T47D (cell line): ENCODE results near the gene NELFCD.

Experiments used
- DNase-seq, 2 experiments: peaks; one replicate each; pipeline versions ENCODE4 v3.0.0 to v3.0.0-alpha.2; 2011 to 2012; ENCODE audit warnings: low read depth in 1 of 2, low spot score in 1 of 2
- JUND ChIP-seq: IDR thresholded peaks from 2 replicates; pipeline ENCODE4 v1.6.1; 2012; ENCODE audit warnings: low read depth
- in situ Hi-C: cut with HindIII; loops from 2 replicates; pipeline ENCODE4 v1.10.0; 2016; ENCODE audit warnings: low sequenced_read_pairs, low pct_unique_long_range_greater_than_20kb

Gene NELFCD

DNA sequence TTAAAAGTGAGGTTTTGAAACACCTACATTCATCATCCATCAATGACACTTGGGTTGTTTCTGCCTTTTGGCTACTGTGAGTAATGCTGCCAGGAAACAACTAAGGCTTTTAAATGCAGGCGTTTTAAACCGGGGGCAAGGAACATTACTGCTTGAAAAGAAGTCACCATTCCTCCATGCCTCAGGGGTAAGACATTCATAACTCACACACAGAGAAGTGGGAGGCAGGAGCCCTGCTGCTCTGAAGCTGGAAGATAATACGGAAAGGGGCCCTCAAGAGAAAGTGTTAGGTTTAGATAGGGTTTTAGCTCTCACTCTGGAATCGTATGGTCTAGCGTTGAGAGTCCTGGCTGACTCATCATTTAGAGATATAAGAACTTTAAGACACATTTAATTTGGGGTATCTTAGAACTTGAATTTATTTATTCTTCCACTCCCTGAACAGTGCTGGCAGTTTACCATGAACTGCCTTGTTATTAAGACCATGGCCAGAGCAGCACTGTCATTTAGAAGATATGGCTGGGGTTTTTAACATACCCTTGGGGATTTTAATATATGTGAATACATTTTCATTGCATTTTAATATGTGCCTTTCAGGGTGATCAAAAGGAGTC, 40.0 kb downstream of the NELFCD start:
- in situ Hi-C loops: no loop called here
- no peak for TF ChIP-seq JUND
- DNase-seq: no peak

GRCh38 chr20:59022754-59023153, 41.7 kb downstream of the NELFCD start:
- DNase-seq: no peak

DNA sequence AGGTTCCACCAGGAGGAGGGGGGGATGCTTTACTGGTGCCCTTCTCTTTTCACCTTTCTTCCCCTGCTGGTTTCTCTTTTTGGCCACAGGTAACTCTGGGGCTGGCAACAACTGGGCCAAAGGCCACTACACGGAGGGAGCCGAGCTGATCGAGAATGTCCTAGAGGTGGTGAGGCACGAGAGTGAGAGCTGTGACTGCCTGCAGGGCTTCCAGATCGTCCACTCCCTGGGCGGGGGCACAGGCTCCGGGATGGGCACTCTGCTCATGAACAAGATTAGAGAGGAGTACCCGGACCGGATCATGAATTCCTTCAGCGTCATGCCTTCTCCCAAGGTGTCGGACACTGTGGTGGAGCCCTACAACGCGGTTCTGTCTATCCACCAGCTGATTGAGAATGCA, 42.6 kb downstream of the NELFCD start:
- in situ Hi-C loops: no loop called here
- no peak for TF ChIP-seq JUND
- no peak for DNase-seq

More at GRCh38 chr20:59022754-59023153, 41.7 kb downstream of the NELFCD start:
- in situ Hi-C loops: no loop called here
- TF ChIP-seq JUND: no peak

DNA sequence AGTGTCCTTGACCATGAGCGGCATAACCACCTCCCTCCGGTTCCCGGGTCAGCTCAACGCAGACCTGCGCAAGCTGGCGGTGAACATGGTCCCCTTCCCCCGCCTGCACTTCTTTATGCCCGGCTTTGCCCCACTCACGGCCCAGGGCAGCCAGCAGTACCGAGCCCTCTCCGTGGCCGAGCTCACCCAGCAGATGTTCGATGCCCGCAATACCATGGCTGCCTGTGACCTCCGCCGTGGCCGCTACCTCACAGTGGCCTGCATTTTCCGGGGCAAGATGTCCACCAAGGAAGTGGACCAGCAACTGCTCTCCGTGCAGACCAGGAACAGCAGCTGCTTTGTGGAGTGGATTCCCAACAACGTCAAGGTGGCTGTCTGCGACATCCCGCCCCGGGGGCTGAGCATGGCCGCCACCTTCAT, 43.1 kb downstream of the NELFCD start:
- no peak for DNase-seq
- in situ Hi-C loops: no loop called here
- TF ChIP-seq JUND: no peak

DNA sequence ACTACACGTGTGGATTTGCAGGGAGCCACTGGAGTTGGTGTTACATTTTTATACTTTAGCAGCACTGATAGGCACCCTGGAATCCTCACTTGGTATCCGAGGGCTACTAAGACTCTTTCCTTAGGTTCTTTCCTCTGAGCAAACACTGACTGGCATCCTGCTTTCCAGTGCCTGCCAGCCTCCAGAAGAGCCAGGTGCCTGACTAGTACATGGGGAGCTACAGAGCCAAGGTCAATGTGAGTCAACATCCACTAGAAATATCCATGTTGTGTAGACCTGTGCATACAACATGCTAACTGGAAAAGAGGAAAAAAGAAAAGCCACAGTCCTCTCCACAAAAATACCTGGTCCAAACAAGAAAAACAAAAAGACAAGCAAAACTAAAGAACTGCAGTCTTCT, 44.0 kb downstream of the NELFCD start:
- no peak for TF ChIP-seq JUND
- DNase-seq: no peak
- in situ Hi-C loops: no loop called here

GRCh38 chr20:59025511-59025910, 44.5 kb downstream of the NELFCD start:
- no peak for TF ChIP-seq JUND
- DNase-seq: no peak
- in situ Hi-C loops: no loop called here

DNA sequence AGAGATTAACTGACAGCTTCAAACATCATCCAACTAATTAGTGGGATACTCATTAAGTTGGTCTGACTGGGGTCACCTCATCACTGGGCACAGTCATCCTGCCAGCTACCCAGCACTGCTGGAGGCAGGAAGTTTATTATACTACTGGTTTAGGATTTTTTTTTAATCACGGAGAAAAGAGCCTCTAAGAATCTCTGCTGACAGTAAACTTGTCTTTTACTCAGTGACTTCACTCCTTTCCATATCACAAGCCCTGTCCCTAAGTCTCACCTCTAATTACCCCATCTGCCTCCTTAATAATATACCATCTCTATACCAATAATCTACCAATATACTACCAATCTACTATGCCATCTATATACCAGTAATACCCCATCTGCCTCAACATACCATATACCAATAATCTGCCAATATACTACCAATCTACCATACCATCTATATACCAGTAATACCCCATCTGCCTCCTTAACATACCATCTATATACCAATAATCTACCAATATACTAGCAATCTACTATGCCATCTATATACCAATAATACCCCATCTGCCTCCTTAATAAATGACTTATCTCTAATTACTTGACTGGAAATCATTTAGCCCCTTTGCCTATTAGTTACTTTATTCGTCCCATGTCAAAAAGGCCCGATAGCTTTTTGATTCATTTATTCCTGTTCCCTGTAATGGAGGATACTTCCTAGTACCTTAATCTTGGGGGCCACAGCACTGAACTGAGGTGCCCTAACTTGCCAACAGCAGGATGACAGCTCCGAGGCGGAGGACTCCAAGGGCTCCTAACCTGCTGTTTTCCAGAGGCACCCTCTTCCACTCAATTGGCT, 46.1 kb downstream of the NELFCD start:
- in situ Hi-C loops: no loop called here

GRCh38 chr20:59027741-59028320, 46.8 kb downstream of the NELFCD start:
- in situ Hi-C loops: no loop called here
- TF ChIP-seq JUND: no peak
- DNase-seq: no peak

More for the DNA sequence above, 46.1 kb downstream of the NELFCD start:
- no peak for TF ChIP-seq JUND
- DNase-seq: no peak

DNA sequence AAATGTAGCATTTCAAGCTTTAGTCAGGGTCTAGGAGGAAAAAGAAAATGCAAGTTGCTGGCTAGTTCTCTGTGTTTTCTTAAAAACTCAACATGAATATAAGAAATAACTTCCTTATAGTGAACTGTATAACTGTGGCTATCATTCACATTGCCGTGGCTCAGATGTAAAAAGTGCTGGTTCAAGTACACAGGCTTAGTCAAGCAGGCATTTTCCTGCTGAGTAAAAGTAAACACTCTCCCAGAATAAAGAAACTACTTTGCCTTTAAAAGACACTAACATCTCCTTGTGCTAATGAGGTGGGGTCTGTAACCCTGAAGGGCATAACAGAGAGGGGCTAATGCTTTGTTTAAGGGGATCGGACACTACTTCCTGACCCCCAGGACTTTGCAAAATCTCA, 47.8 kb downstream of the NELFCD start:
- DNase-seq: no peak

DNA sequence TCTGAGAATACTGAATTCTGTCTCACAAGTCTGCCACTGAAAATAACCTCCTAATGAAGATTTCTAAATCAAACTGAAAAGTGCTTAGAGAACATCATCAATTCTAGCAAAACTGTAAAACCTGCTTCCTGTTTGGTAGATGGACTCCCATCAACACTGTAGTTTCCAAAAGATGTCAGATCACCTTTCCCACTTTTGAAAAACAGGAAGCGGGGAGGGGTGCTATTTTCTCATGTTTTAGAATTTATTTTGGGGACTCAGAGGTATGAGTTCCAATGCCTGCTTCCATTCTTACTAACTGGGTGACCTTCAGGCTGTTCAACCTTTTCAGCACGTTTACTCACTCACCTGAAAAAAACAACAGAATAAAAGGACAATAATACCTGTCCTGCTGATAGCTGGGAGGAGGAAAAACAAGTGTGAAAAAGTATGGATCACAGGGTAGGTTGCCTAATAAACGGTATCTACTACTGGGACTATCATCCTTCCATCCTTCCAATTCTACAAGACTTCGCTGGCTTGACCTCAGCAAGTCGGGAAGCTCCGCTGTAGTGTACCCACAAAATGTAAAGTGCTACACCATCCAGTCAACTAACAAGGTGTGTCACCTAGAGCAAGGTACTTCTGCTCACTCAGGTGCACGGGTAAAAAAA, 50.0 kb downstream of the NELFCD start:
- in situ Hi-C loops: no loop called here
- no peak for TF ChIP-seq JUND
- DNase-seq: no peak

More for the DNA sequence above, 47.8 kb downstream of the NELFCD start:
- no peak for TF ChIP-seq JUND
- in situ Hi-C loops: no loop called here

GRCh38 chr20:59031564-59032022, 50.5 kb downstream of the NELFCD start:
- no peak for TF ChIP-seq JUND
- no peak for DNase-seq
- in situ Hi-C loops: no loop called here

GRCh38 chr20:59032023-59032712, 51.1 kb downstream of the NELFCD start, which contains the start of gene ATP5F1E:
TSS of gene ATP5F1E (minus strand) at chr20:59032335. CDS start at chr20:59032251, 84 bp downstream.
- peak; percentile 90 to 97 for DNase-seq
- in situ Hi-C loops: no loop called here
- no peak for TF ChIP-seq JUND
